Subcutaneous abdominal adipose tissue (tissue), 5 donors: ENCODE results near the gene UPF1.
A peak's percentile ranks its signal among the peaks of the same experiment; 100 is the strongest.

ENCODE experiments used
- H3K27ac ChIP-seq: one replicate; pipeline ENCODE4 v1.7.0; 2013; ENCODE audit warnings: low read depth, mild to moderate bottlenecking, inconsistent platforms, low read length, moderate library complexity
- H3K27me3 ChIP-seq, 5 donors: one replicate each; pipeline ENCODE4 v1.7.0; 2013; ENCODE audit warnings: low read length in 5 of 5, inconsistent platforms in 1 of 5; ENCODE audit not compliant: control insufficient read depth in 5 of 5, insufficient read depth in 4 of 5
- H3K36me3 ChIP-seq, 5 donors: one replicate each; pipeline ENCODE4 v1.7.0; 2013; ENCODE audit warnings: low read length in 5 of 5; ENCODE audit not compliant: control insufficient read depth in 5 of 5, insufficient read depth in 5 of 5
- H3K4me1 ChIP-seq, 5 donors: one replicate each; pipeline ENCODE4 v1.7.0; 2013; ENCODE audit warnings: low read length in 5 of 5, mild to moderate bottlenecking in 3 of 5, moderate library complexity in 1 of 5; ENCODE audit not compliant: control insufficient read depth in 5 of 5, insufficient read depth in 5 of 5
- H3K4me3 ChIP-seq, 5 donors: one replicate each; pipeline ENCODE4 v1.7.0; 2013; ENCODE audit warnings: low read length in 5 of 5, low read depth in 1 of 5
- H3K9ac ChIP-seq, 5 donors: one replicate each; pipeline ENCODE4 v1.7.0; 2013; ENCODE audit warnings: low read length in 5 of 5, mild to moderate bottlenecking in 4 of 5, moderate library complexity in 3 of 5
- H3K9me3 ChIP-seq, 5 donors: one replicate each; pipeline ENCODE4 v1.7.0; 2013; ENCODE audit warnings: low read length in 5 of 5; ENCODE audit not compliant: control insufficient read depth in 5 of 5
- donor health status: healthy.
- donor health status: healthy.
- donor health status: healthy.
- donor health status: healthy.
- donor health status: healthy.

The UPF1 gene

DNA sequence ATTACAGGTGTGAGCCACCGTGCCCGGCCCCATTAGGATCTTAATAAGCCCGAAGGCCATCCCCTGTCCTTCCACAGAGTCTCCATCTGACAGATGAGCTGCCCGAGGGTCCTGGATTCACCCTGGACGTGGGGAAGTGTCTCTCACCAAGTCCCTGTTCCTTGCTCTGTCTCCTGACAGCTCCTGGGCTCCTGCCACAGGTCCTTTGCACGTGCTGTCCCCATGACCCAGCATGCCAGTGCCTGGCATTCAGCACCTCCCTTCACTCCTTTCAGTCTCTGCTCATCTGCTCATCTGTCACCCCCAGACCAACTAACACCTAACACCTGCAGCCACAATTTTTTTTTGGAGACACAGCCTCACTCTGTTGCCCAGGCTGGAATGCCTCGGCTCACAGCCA is 49.7 kb downstream of the UPF1 start:
- no peaks in the 10 kb centered on the region for H3K27me3 ChIP-seq
- no peaks in the 10 kb centered on the region for H3K4me1 ChIP-seq
- H3K27ac ChIP-seq, result no peak overlapping the region
- no peaks in the 10 kb centered on the region for H3K36me3 ChIP-seq
- H3K9me3 ChIP-seq, result peaks cover 0 to 6% (median 0%) of the 10 kb centered on the region in 5 donors
- H3K9ac ChIP-seq, result no peak overlapping the region
- no peak overlapping the region for H3K4me3 ChIP-seq

- Histone ChIP-seq H3K27ac (no peak overlapping the region), H3K9ac (no peak overlapping the region), H3K36me3 (no peaks in the 10 kb centered on the region), H3K4me3 (no peak overlapping the region), H3K9me3 (peaks cover 0 to 4% (median 0%) of the 10 kb centered on the region in 5 donors), H3K4me1 (no peaks in the 10 kb centered on the region), H3K27me3 (peaks cover 0 to 4% (median 0%) of the 10 kb centered on the region in 5 donors)
Measured at GRCh38 chr19:18883526-18884304, 52.0 kb downstream of the UPF1 start.

- peaks cover 0 to 4% (median 0%) of the 10 kb centered on the region in 5 donors for H3K27me3 ChIP-seq
- H3K27ac ChIP-seq, result no peak overlapping the region
- no peak overlapping the region for H3K4me3 ChIP-seq
- H3K9me3 ChIP-seq, result peaks cover 0 to 4% (median 0%) of the 10 kb centered on the region in 5 donors
- H3K36me3 ChIP-seq, result no peaks in the 10 kb centered on the region
- no peak overlapping the region for H3K9ac ChIP-seq
- no peaks in the 10 kb centered on the region for H3K4me1 ChIP-seq
Measured at GRCh38 chr19:18886972-18887371, 55.2 kb downstream of the UPF1 start.

GRCh38 chr19:18889949-18890745 is 58.4 kb downstream of the UPF1 start:
- no peak overlapping the region for H3K27ac ChIP-seq
- H3K9ac ChIP-seq, result no peak overlapping the region
- H3K27me3 ChIP-seq, result peaks cover 9 to 16% (median 10%) of the 10 kb centered on the region in 5 donors
- no peaks in the 10 kb centered on the region for H3K36me3 ChIP-seq
- no peak overlapping the region for H3K4me3 ChIP-seq
- H3K9me3 ChIP-seq, result peaks cover 0 to 4% (median 0%) of the 10 kb centered on the region in 5 donors
- peaks cover 0 to 9% (median 7%) of the 10 kb centered on the region in 5 donors for H3K4me1 ChIP-seq

- H3K27me3 ChIP-seq, result peaks cover 9 to 26% (median 20%) of the 10 kb centered on the region in 5 donors
- H3K27ac ChIP-seq, result no peak overlapping the region
- H3K36me3 ChIP-seq, result peaks cover 0 to 2% (median 1%) of the 10 kb centered on the region in 5 donors
- H3K4me3 ChIP-seq, result no peak overlapping the region
- H3K9me3 ChIP-seq, result peaks cover 0 to 2% (median 0%) of the 10 kb centered on the region in 5 donors
- peaks cover 0 to 17% (median 12%) of the 10 kb centered on the region in 5 donors for H3K4me1 ChIP-seq
- H3K9ac ChIP-seq, result no peak overlapping the region
Measured at GRCh38 chr19:18893587-18894253, 62.0 kb downstream of the UPF1 start.

GRCh38 chr19:18894254-18895037 is 62.7 kb downstream of the UPF1 start:
- Histone ChIP-seq H3K4me3 (peak overlapping the region in 4 of 5 donors; percentile 26 to 65 (median 41)), H3K9ac (no peak overlapping the region), H3K27me3 (peaks cover 9 to 26% (median 20%) of the 10 kb centered on the region in 5 donors), H3K4me1 (peaks cover 0 to 17% (median 12%) of the 10 kb centered on the region in 5 donors), H3K36me3 (peaks cover 0 to 9% (median 8%) of the 10 kb centered on the region in 5 donors), H3K27ac (no peak overlapping the region), H3K9me3 (peaks cover 0 to 2% (median 0%) of the 10 kb centered on the region in 5 donors)

GRCh38 chr19:18895038-18895823 is 63.5 kb downstream of the UPF1 start:
- Histone ChIP-seq H3K9ac (no peak overlapping the region), H3K27ac (no peak overlapping the region), H3K27me3 (peaks cover 9 to 26% (median 20%) of the 10 kb centered on the region in 5 donors), H3K4me3 (peak overlapping the region in 4 of 5 donors; percentile 26 to 65 (median 41)), H3K4me1 (peaks cover 0 to 17% (median 12%) of the 10 kb centered on the region in 5 donors), H3K36me3 (peaks cover 0 to 17% (median 16%) of the 10 kb centered on the region in 5 donors), H3K9me3 (peaks cover 0 to 2% (median 0%) of the 10 kb centered on the region in 5 donors)

DNA sequence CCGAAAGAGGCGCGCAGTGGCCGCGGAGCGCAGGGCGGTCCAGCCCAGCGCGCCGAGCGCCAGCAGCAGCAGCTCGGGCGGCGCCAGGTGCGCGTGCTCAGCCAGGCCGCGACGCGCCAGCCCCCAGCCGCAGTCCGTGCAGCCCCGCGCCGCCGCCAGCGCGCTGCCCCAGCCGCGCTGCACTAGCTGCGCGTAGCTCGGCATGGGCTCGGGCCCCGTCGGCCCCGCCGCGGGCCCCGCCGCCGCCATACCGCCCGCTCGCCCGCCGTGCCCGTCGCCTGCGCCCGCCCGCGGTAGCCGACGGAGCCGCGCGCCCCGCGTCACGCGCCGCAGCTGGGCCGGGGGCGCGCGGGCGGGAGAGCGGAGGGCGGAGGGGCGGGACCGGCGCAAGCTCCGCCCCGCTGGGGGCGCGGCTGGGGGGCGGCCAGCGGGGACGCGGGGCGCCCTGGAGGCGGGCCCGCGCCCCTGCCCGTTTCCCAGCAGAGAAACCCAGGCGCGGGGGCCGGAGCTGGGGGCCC is 64.1 kb downstream of the UPF1 start, which contains the start of gene CERS1:
TSS of gene CERS1 (minus strand) at position 335 of the 518 bp plus-strand sequence. CDS start at position 249, 86 bp downstream.
- no peak within 1 kb of the TSS for H3K9ac ChIP-seq
- H3K4me3 ChIP-seq, result peak within 1 kb of the TSS in 4 of 5 donors; percentile 26 to 65 (median 41)
- peaks cover 9 to 26% (median 20%) of the 10 kb centered on the region in 5 donors for H3K27me3 ChIP-seq

More for the DNA sequence above, 64.1 kb downstream of the UPF1 start, which contains the start of gene CERS1:
- peaks cover 0 to 2% (median 0%) of the 10 kb centered on the region in 5 donors for H3K9me3 ChIP-seq
- no peak within 1 kb of the TSS for H3K27ac ChIP-seq
- peaks cover 0 to 17% (median 12%) of the 10 kb centered on the region in 5 donors for H3K4me1 ChIP-seq
- peaks cover 0 to 24% (median 22%) of the 10 kb centered on the region in 5 donors for H3K36me3 ChIP-seq
